Measurements from ENCODE around the gene MLLT3.

Gene MLLT3

GRCh38 chr9:20292002-20292401 is 330.3 kb downstream of the MLLT3 start:
- H3K27ac ChIP-seq (ENCODE audit: low read depth, low read length), result no peak overlapping the region

More at GRCh38 chr9:20292002-20292401, 330.3 kb downstream of the MLLT3 start:
- Histone ChIP-seq H2AFZ (ENCODE audit: low read depth, low read length, severe bottlenecking) (no peak overlapping the region), H3K79me2 (ENCODE audit: insufficient read depth, low read length) (no peaks in the 10 kb centered on the region), H4K20me1 (ENCODE audit: low read depth, low read length) (no peaks in the 10 kb centered on the region), H3K9ac (ENCODE audit: low read length) (no peak overlapping the region), H3K27me3 (ENCODE audit: low read length) (no peaks in the 10 kb centered on the region), H3K36me3 (ENCODE audit: low read length) (no peaks in the 10 kb centered on the region), H3K4me3 (ENCODE audit: insufficient read depth, low read length, poor library complexity, severe bottlenecking) (no peak overlapping the region), H3K4me2 (ENCODE audit: low read depth, low read length, poor library complexity, severe bottlenecking) (no peak overlapping the region), H3K9me3 (ENCODE audit: insufficient read depth, low read length) (no peaks in the 10 kb centered on the region), H3K9me2 (replicated peaks; ENCODE audit: insufficient read depth, low read length) (no peaks in the 10 kb centered on the region), H3F3A (ENCODE audit: insufficient read depth) (no peaks in the 10 kb centered on the region)
- no peak for TF ChIP-seq EZH2phosphoT487 (conservative IDR thresholded peaks at IDR 0.05; ENCODE audit: low read length)
- no peak for TF ChIP-seq CTCF (IDR thresholded peaks at IDR 0.05; ENCODE audit: insufficient read depth, low read length, poor library complexity, severe bottlenecking)

Data from SU-DHL-6 (cell line).